Tibial nerve (tissue), 3 donors: ENCODE measurements around the gene FAM216A.
"Not testable (repeated sequence)": the region's sequence is repeated elsewhere in the genome, so short reads cannot be mapped to it uniquely, and the experiment has no call there.

ENCODE experiments used
- CTCF ChIP-seq, 5 experiments: fragments of 200-600 bp in 3 of 5; fragments of 450-650 bp in 2 of 5; sonication (generic) in 3 of 5; IDR thresholded peaks; one replicate each; pipeline ENCODE4 v1.5.1; 2016 to 2019; ENCODE audit warnings: antibody characterized with exemption in 5 of 5, mild to moderate bottlenecking in 3 of 5, moderate library complexity in 2 of 5
- POLR2A ChIP-seq, 2 donors: fragments of 450-650 bp; IDR thresholded peaks; one replicate each; pipeline ENCODE4 v1.6.1; 2017; ENCODE audit warnings: antibody characterized with exemption in 2 of 2, mild to moderate bottlenecking in 2 of 2, moderate library complexity in 2 of 2

- not testable (repeated sequence) for TF ChIP-seq CTCF, POLR2A (IDR thresholded peaks at IDR 0.05)
Measured at GRCh38 chr12:110461189-110461588, 7.5 kb upstream of the FAM216A start.
